GM12878 (cell line): ENCODE data around the gene SFSWAP. TPM values are rescaled to one million over a fixed set of nuclear protein-coding genes. Genes with fewer than 3 reads are reported as not detected.

Experiments
- ATAC-seq: fragments of 200-7000 bp; cut with Tn5 transposase; 3 replicates; pipeline ENCODE4 v1.9.1; 2020; ENCODE audit warnings: mild to moderate bottlenecking, moderate library complexity
- BruUV-seq: library from RNA; stranded (reverse); fragments of 400-500 nt; replicated peaks from 2 replicates; lab custom pipeline; 2021; lab: Mats Ljungman, UMichigan
- CTCF ChIA-PET: fragments of 300-600 bp; sonication (Branson Sonifier 250); formaldehyde crosslinking; extraction: SDS; loops from one replicate; lab custom pipeline; 2021; ENCODE audit warnings: inconsistent platforms; lab: Yijun Ruan, JAX
- POLR2A ChIA-PET: fragments of 350-600 bp; formaldehyde crosslinking; extraction: SDS; loops from one replicate; lab custom pipeline; 2021; ENCODE audit warnings: inconsistent platforms; lab: Charles Lee
- RAD21 ChIA-PET: fragments of 300-600 bp; sonication (Branson Sonifier 250); formaldehyde crosslinking; loops from one replicate; lab custom pipeline; 2023; ENCODE audit warnings: antibody characterized with exemption; ENCODE audit not compliant: unreplicated experiment; lab: Charles Lee
- SMC1A ChIA-PET: fragments of 300-600 bp; sonication (Branson Sonifier 250); formaldehyde crosslinking; loops from one replicate; lab custom pipeline; 2023; ENCODE audit not compliant: unreplicated experiment, uncharacterized antibody; lab: Charles Lee
- DNase-seq: peaks from one replicate; pipeline ENCODE4 v3.0.0-alpha.2; 2011; ENCODE audit warnings: low read depth, low spot score
- FAIRE-seq: peaks from 3 replicates; lab custom pipeline; 2011; peaks lifted over from hg19 to GRCh38; lab: Jason Lieb, UNC
- H2AFZ ChIP-seq: 2 replicates; pipeline ENCODE4 v1.6.0; 2011; ENCODE audit warnings: low read depth, low read length, control low read depth; ENCODE audit not compliant: control insufficient read depth
- H3K27ac ChIP-seq: 2 replicates; pipeline ENCODE4 v1.5.1; 2011; ENCODE audit warnings: control low read depth; ENCODE audit not compliant: control insufficient read depth, insufficient read depth
- H3K27me3 ChIP-seq, 2 experiments: replicated peaks in 1 of 2; 2 replicates each; pipeline versions ENCODE4 v1.6.0 to v1.6.1; 2011; ENCODE audit warnings: low read length in 1 of 2; ENCODE audit not compliant: control insufficient read depth in 2 of 2, insufficient read depth in 2 of 2
- H3K36me3 ChIP-seq, 2 experiments: 2 replicates each; pipeline ENCODE4 v1.5.1; 2011; ENCODE audit warnings: low read length in 1 of 2; ENCODE audit not compliant: control insufficient read depth in 2 of 2, insufficient read depth in 2 of 2
- H3K4me1 ChIP-seq: 2 replicates; pipeline ENCODE4 v1.6.1; 2011; ENCODE audit warnings: mild to moderate bottlenecking, low read length, moderate library complexity, mixed read lengths; ENCODE audit not compliant: control insufficient read depth, insufficient read depth
- H3K4me2 ChIP-seq: 2 replicates; pipeline ENCODE4 v1.6.0; 2011; ENCODE audit warnings: control low read depth; ENCODE audit not compliant: control insufficient read depth, insufficient read depth
- H3K4me3 ChIP-seq: fragments of 200-600 bp; sonication (generic); 2 replicates; pipeline ENCODE4 v1.5.1; 2016
- H3K79me2 ChIP-seq: 2 replicates; pipeline ENCODE4 v1.6.0; 2011; ENCODE audit warnings: low read length; ENCODE audit not compliant: control insufficient read depth, insufficient read depth
- H3K9ac ChIP-seq: 2 replicates; pipeline ENCODE4 v1.8.0; 2011; ENCODE audit warnings: low read length, control low read depth, mixed read lengths; ENCODE audit not compliant: control insufficient read depth, insufficient read depth
- H3K9me3 ChIP-seq: replicated peaks from 3 replicates; pipeline ENCODE4 v1.5.1; 2011; ENCODE audit warnings: mild to moderate bottlenecking, low read length; ENCODE audit not compliant: control insufficient read depth, insufficient read depth
- H4K20me1 ChIP-seq: 2 replicates; pipeline ENCODE4 v1.6.0; 2011; ENCODE audit not compliant: control insufficient read depth, insufficient read depth
- BHLHE40 ChIP-seq, 2 experiments: fragments of 450-650 bp in 1 of 2; IDR thresholded peaks; 2 replicates each; pipeline ENCODE4 v1.6.1; 2011 to 2017; ENCODE audit warnings: low read depth in 2 of 2, borderline replicate concordance in 1 of 2, improper control_type of control experiment in 1 of 2, low read length in 1 of 2, mild to moderate bottlenecking in 1 of 2
- CEBPB ChIP-seq, 2 experiments: fragments of 150-350 bp in 1 of 2; IDR thresholded peaks; 2 replicates each; pipeline ENCODE4 v1.6.1; 2012 to 2014; ENCODE audit warnings: low read depth in 2 of 2, low read length in 2 of 2, borderline replicate concordance in 1 of 2, inconsistent platforms in 1 of 2
- HDGF ChIP-seq: fragments of 450-650 bp; IDR thresholded peaks from 2 replicates; pipeline ENCODE4 v1.6.1; 2016; ENCODE audit warnings: antibody characterized with exemption
- RELA ChIP-seq: fragments of 450-650 bp; IDR thresholded peaks from 2 replicates; pipeline ENCODE4 v1.8.0; 2014; ENCODE audit warnings: borderline replicate concordance; ENCODE audit not compliant: partially characterized antibody
- SMC3 ChIP-seq: IDR thresholded peaks from 2 replicates; pipeline ENCODE4 v1.6.1; 2011; ENCODE audit warnings: low read length, improper control_type of control experiment, borderline replicate concordance
- TCF7 ChIP-seq: IDR thresholded peaks from 2 replicates; pipeline ENCODE4 v1.6.1; 2014; ENCODE audit warnings: antibody characterized with exemption, borderline replicate concordance
- YBX1 ChIP-seq: fragments of 450-650 bp; IDR thresholded peaks from 2 replicates; pipeline ENCODE4 v1.6.1; 2016; ENCODE audit warnings: antibody characterized with exemption
- whole genome bisulfite sequencing: methylation state at CpG from one replicate; pipeline ENCODE4 v1.1.6; 2016; ENCODE audit warnings: low lambda C conversion rate; ENCODE audit not compliant: insufficient replicate concordance, insufficient coverage; ENCODE audit errors: missing lambda C conversion rate; 5-methylcytosine and 5-hydroxymethylcytosine counted together
- in situ Hi-C: fragments of 300-500 bp; cut with MboI; formaldehyde crosslinking; loops from 9 replicates; pipeline ENCODE4 v1.14.3; 2018; ENCODE audit warnings: mixed read lengths
- intact Hi-C: fragments of 100-400 bp; cut with micrococcal nuclease; formaldehyde crosslinking; loops from one replicate; pipeline ENCODE4 v1.14.2; 2022; ENCODE audit not compliant: unreplicated experiment
- polyA plus RNA-seq, 11 experiments: library from polyadenylated mRNA; depleted of rRNA in 4 of 11; unstranded in 6 of 11; stranded (reverse) in 5 of 11; fragments of >200 nt; fragmentation: Nextera tagmentation in 4 of 11; fragmentation: Illumina TruSeq in 1 of 11; extraction: Ambion mirVana in 4 of 11; extraction: Trizol in 1 of 11; gene quantifications; 1 replicate in 1 of 11; 2 replicates in 10 of 11; pipeline versions ENCODE4 v1.2.1 to v1.2.3, GENCODE V29; 2011 to 2016; ENCODE audit warnings: inconsistent platforms in 2 of 11, missing spikeins in 2 of 11, low read depth in 1 of 11
- total RNA-seq, 4 experiments: library from RNA; depleted of rRNA in 3 of 4; stranded (reverse); fragments of >200 nt in 3 of 4; fragmentation: Illumina TruSeq in 1 of 4; extraction: Trizol in 1 of 4; gene quantifications; 2 replicates each; pipeline versions ENCODE4 v1.2.1 to v1.2.3, GENCODE V29; 2013 to 2021
- TF ChIP-seq, protein P1 (sequence below): IDR thresholded peaks from 2 replicates; pipeline ENCODE4 v1.6.1; 2012; ENCODE audit warnings: low read length, inconsistent platforms
- TF ChIP-seq, protein P2 (sequence below): fragments of 450-650 bp; IDR thresholded peaks from 2 replicates; pipeline ENCODE4 v1.6.1; 2017; ENCODE audit warnings: antibody characterized with exemption, mild to moderate bottlenecking, moderate library complexity
- TF ChIP-seq, protein P3 (sequence below): IDR thresholded peaks from 2 replicates; pipeline ENCODE4 v1.6.1; 2012; ENCODE audit warnings: improper control_type of control experiment, low read depth, low read length; ENCODE audit not compliant: insufficient replicate concordance

The SFSWAP gene
- total and polyA plus RNA-seq, 10 of the 15 experiments (the other 5 are each of a cell fraction or from before 2014, with no cell fraction given) = 1.8 to 48.6 (median 25.0) TPM

DNA sequence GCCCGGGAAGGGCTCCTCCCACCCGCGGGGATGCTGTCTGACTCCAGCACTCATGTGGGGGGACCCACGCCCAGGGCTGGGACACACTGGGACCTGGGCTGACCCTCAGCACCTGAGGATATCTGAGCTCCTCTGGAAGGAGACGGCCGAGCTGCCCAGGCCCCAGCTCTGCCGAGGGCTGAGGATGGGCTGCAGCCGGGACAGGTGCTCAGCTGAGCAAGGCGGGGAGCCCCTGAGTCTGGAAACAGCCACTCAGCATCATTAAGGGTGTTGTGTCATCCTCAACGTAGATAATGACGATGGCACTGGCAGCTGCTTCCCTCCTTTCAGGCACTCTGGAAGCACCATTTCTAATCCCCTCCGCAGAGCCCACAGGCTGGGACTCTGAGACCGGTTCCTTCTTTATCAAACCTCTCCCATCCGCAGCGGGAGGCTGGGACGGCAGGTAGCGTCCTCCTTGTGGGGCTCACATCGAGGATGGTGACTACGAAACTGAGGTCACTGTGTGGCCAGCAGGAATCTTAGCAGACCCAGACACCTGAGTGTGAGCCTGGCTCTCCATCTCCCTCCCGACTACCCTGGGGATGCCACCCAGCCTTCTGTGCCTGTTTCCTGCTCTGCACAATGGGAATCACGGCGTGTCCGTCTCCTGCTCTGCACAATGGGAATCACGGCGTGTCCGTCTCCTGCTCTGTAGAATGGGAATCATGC is 26.7 kb upstream of the SFSWAP start (continued):
- TF ChIP-seq BHLHE40 (IDR thresholded peaks at IDR 0.05; ENCODE audit: borderline replicate concordance in 1 of 2, low read depth in 2 of 2, low read length in 1 of 2) (no peak), TCF7 (no peak)
- TF ChIP-seq, protein P1, sequence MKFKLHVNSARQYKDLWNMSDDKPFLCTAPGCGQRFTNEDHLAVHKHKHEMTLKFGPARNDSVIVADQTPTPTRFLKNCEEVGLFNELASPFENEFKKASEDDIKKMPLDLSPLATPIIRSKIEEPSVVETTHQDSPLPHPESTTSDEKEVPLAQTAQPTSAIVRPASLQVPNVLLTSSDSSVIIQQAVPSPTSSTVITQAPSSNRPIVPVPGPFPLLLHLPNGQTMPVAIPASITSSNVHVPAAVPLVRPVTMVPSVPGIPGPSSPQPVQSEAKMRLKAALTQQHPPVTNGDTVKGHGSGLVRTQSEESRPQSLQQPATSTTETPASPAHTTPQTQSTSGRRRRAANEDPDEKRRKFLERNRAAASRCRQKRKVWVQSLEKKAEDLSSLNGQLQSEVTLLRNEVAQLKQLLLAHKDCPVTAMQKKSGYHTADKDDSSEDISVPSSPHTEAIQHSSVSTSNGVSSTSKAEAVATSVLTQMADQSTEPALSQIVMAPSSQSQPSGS = no peak

DNA sequence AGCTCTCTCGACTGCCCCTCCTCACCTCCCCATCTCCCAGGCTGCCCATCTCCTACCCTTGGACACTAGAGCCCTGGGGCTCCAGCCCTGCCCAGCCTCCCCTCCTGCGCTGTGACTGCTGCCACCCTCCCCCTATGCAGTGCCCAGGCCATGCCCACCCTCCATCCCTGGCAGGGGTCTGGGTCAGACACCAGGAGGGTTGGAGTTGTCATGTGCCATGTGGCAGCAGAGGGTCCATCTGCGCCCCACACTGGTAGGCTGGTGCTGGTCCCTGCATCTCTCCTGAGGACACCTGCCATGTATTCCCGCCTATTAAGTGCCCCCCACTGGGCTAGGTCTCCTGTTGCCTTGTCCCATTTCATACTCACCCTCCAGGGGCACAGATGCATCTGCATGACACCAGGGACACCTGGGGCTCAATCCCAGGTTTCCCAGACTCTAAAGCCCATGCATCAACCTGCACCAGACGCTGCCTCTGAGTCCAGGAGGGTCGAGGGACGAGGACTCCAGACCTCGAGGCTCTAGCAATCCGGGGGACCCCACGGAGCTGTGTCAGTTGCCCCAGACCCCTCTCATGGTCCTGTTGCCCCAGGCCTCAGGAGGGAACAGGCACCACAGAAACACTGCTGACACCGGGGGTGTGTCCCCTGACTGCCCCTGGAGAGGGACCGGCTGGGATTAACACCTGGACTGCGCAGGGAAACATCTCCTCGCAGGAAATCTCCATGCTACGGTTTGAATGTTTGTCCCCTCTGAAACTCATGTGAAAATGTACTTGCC is 23.4 kb upstream of the SFSWAP start:
- FAIRE-seq (no peak), DNase-seq (no peak), ATAC-seq (no peak)
- 52% methylated on average over 15 of the region's 15 CpGs for WGBS
- H3K36me3 ChIP-seq = no peaks in the 10 kb centered on the region
- no TSS peak for BruUV-seq
- no peaks in the 10 kb centered on the region for H4K20me1 ChIP-seq
- no peaks in the 10 kb centered on the region; the same call in 2 of the 3 replicates for H3K9me3 ChIP-seq
- intact Hi-C loops = no loop called here
- no peak overlapping the region for H2AFZ ChIP-seq
- CTCF ChIA-PET = no interaction called here
- no peak overlapping the region for H3K4me2 ChIP-seq
- in situ Hi-C loops = no loop called here
- H3K9ac ChIP-seq = no peak overlapping the region
- no peak overlapping the region for H3K27ac ChIP-seq
- H3K27me3 ChIP-seq = no peaks in the 10 kb centered on the region; a peak in 1 of 4 replicates
- no peaks in the 10 kb centered on the region for H3K79me2 ChIP-seq
- POLR2A ChIA-PET = no interaction called here
- H3K4me1 ChIP-seq = no peaks in the 10 kb centered on the region
- H3K4me3 ChIP-seq = no peak overlapping the region
- RAD21 ChIA-PET = no interaction called here
- SMC1A ChIA-PET = no interaction called here
- TF ChIP-seq, protein P2, sequence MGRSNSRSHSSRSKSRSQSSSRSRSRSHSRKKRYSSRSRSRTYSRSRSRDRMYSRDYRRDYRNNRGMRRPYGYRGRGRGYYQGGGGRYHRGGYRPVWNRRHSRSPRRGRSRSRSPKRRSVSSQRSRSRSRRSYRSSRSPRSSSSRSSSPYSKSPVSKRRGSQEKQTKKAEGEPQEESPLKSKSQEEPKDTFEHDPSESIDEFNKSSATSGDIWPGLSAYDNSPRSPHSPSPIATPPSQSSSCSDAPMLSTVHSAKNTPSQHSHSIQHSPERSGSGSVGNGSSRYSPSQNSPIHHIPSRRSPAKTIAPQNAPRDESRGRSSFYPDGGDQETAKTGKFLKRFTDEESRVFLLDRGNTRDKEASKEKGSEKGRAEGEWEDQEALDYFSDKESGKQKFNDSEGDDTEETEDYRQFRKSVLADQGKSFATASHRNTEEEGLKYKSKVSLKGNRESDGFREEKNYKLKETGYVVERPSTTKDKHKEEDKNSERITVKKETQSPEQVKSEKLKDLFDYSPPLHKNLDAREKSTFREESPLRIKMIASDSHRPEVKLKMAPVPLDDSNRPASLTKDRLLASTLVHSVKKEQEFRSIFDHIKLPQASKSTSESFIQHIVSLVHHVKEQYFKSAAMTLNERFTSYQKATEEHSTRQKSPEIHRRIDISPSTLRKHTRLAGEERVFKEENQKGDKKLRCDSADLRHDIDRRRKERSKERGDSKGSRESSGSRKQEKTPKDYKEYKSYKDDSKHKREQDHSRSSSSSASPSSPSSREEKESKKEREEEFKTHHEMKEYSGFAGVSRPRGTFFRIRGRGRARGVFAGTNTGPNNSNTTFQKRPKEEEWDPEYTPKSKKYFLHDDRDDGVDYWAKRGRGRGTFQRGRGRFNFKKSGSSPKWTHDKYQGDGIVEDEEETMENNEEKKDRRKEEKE = no peak
- TF ChIP-seq SMC3 = no peak
- TF ChIP-seq HDGF = no peak
- TF ChIP-seq, protein P3, sequence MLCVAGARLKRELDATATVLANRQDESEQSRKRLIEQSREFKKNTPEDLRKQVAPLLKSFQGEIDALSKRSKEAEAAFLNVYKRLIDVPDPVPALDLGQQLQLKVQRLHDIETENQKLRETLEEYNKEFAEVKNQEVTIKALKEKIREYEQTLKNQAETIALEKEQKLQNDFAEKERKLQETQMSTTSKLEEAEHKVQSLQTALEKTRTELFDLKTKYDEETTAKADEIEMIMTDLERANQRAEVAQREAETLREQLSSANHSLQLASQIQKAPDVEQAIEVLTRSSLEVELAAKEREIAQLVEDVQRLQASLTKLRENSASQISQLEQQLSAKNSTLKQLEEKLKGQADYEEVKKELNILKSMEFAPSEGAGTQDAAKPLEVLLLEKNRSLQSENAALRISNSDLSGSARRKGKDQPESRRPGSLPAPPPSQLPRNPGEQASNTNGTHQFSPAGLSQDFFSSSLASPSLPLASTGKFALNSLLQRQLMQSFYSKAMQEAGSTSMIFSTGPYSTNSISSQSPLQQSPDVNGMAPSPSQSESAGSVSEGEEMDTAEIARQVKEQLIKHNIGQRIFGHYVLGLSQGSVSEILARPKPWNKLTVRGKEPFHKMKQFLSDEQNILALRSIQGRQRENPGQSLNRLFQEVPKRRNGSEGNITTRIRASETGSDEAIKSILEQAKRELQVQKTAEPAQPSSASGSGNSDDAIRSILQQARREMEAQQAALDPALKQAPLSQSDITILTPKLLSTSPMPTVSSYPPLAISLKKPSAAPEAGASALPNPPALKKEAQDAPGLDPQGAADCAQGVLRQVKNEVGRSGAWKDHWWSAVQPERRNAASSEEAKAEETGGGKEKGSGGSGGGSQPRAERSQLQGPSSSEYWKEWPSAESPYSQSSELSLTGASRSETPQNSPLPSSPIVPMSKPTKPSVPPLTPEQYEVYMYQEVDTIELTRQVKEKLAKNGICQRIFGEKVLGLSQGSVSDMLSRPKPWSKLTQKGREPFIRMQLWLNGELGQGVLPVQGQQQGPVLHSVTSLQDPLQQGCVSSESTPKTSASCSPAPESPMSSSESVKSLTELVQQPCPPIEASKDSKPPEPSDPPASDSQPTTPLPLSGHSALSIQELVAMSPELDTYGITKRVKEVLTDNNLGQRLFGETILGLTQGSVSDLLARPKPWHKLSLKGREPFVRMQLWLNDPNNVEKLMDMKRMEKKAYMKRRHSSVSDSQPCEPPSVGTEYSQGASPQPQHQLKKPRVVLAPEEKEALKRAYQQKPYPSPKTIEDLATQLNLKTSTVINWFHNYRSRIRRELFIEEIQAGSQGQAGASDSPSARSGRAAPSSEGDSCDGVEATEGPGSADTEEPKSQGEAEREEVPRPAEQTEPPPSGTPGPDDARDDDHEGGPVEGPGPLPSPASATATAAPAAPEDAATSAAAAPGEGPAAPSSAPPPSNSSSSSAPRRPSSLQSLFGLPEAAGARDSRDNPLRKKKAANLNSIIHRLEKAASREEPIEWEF = no peak
- no peak for TF ChIP-seq YBX1
- no peak for TF ChIP-seq CEBPB (IDR thresholded peaks at IDR 0.05; ENCODE audit: borderline replicate concordance in 1 of 2, low read depth in 2 of 2, low read length in 2 of 2)
- no peak for TF ChIP-seq RELA
